Colon (tissue), 2 donors: ENCODE data around the gene DPP3.

Experiments used
- FAIRE-seq: peaks from 2 replicates; lab custom pipeline; 2012; peaks lifted over from hg19 to GRCh38; lab: Jason Lieb, UNC
- donor health status: control.
- donor health status: control.

DPP3 gene

GRCh38 chr11:66484806-66485380 lies 4.7 kb downstream of the DPP3 start:
- FAIRE-seq: no peak

- FAIRE-seq: no peak
Observed at GRCh38 chr11:66488957-66489356, 8.7 kb downstream of the DPP3 start.

- no peak for FAIRE-seq
Observed at GRCh38 chr11:66489636-66490035, 9.4 kb downstream of the DPP3 start.

GRCh38 chr11:66491315-66491935 lies 11.2 kb downstream of the DPP3 start:
- no peak for FAIRE-seq

DNA sequence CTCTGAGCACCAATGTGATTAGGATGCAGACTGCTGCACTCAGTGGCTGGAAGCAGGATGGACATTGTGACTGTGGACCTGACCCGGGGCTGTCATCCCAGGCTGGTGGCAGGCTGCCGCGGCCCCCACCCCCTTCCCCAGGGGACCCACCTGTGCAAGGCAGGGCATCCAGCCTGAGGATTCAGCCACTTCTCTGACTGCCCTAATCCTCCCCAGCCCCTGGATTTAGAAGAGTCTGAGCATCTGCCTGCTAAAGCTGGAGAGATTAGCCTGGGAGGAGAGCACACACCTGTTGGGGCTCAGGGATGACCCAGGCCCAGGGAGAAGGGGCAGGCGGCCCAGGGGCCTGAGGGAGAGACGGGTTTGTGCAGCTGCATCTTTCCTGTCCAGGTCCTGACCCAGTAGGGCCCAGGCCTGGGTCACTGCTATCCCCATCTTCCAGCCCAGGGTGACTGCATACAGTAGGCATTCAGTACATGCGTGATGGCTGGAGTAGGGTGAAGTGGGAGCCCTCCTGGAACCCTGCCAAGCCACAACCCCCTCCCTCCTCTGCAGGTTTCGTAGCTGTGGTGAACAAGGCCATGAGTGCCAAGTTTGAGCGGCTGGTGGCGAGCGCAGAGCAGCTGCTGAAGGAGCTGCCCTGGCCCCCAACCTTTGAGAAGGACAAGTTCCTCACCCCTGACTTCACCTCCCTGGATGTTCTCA lies 12.1 kb downstream of the DPP3 start:
- no peak for FAIRE-seq

DNA sequence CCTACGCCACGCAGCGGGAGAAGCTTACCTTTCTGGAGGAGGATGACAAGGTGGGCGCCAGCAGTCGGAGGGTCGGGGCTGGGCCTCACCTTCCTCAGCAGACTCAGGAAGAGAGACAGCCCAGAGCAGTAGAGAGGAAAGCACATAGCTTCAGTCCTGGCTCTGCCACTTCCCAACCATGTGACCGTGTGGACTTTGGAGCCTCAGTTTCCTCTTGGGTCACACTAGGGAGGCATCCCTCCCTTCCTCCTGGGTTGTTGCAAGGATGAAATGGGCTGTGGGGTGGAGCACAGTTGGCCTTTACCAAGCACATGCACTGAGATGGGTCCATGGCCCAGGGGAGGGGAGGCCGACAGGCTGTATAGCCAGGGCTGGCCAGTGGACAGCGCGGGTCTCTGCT lies 12.9 kb downstream of the DPP3 start:
- no peak for FAIRE-seq

DNA sequence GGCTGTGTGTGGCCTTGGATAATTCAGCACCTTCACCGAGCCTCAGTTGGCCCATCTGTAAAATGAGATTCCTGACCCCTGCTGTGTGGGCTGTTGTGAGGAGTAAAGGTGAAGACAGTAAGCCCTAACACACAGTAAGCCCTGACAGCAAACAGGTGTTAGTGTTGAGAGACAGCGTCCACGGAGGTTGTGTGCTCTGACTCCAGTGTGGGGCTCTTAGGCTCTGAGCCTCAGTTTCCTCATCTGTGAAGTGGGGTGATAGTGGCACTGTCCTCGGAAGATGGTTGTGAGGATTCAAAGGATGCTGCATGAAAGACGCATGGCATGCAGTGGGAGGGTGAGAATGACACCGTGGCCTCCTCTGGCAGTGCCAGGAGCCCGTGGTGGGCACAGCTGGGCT lies 14.2 kb downstream of the DPP3 start:
- FAIRE-seq: no peak

DNA sequence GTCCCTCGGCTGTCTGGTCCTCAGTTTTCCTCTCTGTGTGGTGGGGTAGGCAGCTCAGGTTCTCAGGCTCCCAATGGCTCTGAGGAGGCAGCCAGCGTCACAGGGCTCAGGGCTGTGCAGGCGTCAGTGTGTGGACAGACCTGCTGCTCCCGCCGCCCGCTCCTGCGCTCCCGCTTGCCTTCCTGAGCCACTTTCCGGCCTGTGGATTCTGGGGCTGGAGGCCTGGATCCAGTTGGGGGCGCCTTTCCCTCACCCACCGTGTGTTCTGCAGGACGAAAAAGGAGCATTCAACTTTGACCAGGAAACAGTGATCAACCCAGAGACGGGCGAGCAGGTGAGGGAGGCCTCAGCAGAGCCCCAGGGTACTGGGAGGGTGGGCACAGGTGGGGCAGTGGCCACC lies 14.7 kb downstream of the DPP3 start:
- FAIRE-seq: no peak

GRCh38 chr11:66495401-66495854 lies 15.2 kb downstream of the DPP3 start:
- FAIRE-seq: no peak

DNA sequence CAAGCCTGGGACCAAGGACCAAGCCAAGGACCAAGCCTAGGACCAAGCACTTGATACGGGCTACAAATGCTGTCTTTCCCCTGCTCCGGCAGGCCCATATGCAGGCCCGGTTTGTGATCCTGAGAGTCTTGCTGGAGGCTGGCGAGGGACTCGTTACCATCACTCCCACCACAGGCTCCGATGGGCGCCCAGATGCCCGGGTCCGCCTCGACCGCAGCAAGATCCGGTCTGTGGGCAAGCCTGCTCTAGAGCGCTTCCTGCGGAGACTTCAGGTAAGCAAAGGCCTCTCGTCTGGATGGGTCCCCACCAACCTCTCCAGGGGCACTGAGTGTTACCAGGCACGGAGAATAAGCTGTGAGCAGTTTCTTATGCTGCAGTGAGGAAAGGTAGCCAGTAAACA lies 17.0 kb downstream of the DPP3 start:
- no peak for FAIRE-seq

- no peak for FAIRE-seq
Observed at GRCh38 chr11:66498506-66498905, 18.3 kb downstream of the DPP3 start.

DNA sequence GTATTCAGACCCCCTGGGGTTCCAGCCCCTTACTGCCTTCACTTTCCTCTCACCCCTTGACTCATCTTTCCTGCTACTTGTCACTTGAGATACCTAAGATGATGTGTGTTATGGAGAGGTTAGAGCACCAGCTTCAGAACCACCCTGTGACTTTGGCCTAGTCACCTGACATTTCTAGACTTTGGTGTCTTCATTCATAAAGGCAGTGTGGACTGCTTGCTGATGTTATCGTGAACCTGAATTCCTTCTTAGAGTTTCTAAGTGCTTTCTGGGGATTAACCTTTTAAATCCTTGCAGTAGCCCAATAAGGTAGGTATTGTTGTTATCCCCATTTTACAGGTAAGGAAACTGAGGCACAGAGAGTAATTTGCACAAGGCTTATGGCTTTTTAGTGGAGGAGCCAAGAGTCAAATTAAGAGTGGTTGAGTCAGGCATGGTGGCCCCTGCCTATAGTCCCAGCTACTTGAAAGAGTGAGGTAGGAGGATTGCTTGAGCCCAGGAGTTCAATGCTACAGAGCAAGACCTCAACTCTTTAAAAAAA lies 25.1 kb downstream of the DPP3 start:
- no peak for FAIRE-seq

- FAIRE-seq: no peak
Observed at GRCh38 chr11:66509131-66509561, 28.9 kb downstream of the DPP3 start.

GRCh38 chr11:66510271-66510989 lies 30.2 kb downstream of the DPP3 start, which contains the start of gene BBS1:
Gene BBS1 (plus strand): TSS chr11:66510635. CDS start chr11:66510660, 25 bp downstream.
- FAIRE-seq: no peak

GRCh38 chr11:66510990-66511339 lies 30.7 kb downstream of the DPP3 start:
- FAIRE-seq: no peak

DNA sequence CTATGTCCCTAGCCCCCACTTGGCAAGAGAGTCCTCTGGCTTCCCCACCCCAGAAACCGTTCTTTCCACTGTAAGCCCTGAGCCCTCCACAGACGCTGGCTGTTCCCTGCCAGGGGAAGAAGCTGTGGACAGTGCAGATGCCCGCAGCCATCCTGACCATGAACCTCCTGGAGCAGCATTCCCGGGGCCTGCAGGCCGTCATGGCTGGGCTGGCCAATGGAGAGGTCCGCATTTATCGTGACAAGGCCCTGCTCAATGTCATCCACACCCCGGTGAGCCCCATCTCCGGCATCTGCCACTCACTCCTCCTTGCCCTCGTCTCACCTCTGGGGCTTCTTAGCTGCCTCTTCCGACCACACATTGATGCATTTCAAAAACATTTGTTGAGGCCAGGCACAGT lies 43.4 kb downstream of the DPP3 start:
- no peak for FAIRE-seq

GRCh38 chr11:66524304-66525040 lies 44.2 kb downstream of the DPP3 start:
- no peak for FAIRE-seq

DNA sequence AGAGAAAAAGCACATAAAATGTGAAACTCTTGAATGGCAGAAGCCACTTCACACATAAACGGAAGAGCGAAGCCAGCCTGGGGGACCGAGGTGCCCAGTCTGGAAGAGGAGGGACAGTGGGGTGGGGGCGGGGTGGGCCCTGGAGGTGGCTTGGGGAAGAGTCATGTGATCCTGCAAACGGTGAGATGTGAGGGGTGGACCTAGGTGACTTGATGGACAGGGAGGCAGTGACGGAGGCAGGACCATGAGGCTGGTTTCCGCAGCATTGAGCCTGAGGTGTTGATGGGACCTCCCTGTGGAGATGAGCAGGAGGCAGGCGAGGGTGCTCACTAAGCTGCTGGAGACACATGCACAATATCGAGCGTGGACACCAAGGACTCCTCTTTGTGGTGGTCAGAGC lies 48.8 kb downstream of the DPP3 start:
- FAIRE-seq: no peak

DNA sequence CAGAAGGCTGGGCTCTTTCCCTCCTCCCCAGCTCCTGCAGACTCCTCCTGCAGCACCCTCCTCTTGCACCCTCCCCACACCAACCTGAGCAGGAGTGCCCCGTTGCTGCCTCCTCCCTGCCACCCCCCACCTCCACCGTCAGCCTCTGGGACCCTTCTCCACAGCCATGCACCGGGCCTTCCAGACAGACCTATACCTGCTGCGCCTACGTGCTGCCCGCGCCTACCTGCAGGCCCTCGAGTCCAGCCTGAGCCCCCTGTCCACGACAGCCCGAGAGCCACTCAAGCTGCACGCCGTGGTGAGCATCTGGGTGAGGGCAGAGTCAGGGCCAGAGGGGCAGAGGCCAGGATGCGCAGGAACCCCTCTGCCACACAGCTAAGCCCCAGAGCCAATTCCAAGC lies 49.4 kb downstream of the DPP3 start:
- no peak for FAIRE-seq

- FAIRE-seq: no peak
Observed at GRCh38 chr11:66530927-66531709, 50.9 kb downstream of the DPP3 start.

DNA sequence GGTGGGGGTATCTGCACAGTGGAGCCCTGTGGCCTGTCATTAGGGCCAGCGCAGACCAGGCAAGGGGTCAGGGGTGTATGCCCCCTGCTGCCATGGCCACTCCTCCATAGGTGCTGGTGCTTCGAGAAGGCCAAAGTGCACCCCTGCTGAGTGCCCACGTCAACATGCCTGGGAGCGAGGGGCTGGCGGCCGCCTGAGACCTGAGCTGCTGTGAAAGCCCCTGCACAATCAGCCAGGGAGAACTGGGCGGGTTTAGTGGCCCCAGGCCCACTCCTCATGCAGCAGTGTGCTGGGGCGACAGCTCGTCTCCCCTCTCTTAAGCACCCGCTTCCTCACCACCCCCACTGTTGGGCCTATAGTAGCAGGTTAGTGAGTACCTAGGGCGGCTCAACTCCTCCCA lies 51.6 kb downstream of the DPP3 start:
- FAIRE-seq: no peak
